ENCODE results near the gene L3MBTL4.

DNA sequence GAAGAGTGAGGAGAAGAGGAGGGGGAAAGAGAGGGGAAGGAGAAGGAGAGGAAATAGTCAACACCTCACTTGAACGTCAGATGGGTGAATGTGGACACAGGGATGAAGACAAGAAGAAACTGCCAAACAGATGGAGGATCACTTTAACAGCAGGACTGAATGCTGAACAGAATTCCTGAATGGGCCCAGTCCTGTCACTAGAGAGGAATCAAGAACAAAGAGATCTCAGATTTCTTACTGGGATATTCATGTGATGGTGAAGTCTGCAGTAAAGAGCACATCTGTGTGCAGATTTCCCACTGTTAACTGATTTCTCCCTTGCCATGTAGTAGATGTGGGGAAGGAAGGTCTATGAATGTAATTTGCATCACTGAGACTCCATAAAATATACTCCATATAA, 135.4 kb downstream of the L3MBTL4 start:
- TF ChIP-seq CTCF (IDR thresholded peaks at IDR 0.05) (no peak), POLR2A (IDR thresholded peaks at IDR 0.05) (no peak)

Data from heart left ventricle (tissue), 13 donors.